ENCODE data around the gene LIN28A. TPM values are rescaled to one million over a fixed set of nuclear protein-coding genes. Genes with fewer than 3 reads are reported as not detected.

LIN28A gene, protein sequence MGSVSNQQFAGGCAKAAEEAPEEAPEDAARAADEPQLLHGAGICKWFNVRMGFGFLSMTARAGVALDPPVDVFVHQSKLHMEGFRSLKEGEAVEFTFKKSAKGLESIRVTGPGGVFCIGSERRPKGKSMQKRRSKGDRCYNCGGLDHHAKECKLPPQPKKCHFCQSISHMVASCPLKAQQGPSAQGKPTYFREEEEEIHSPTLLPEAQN
- not detected in 5 replicates for total RNA-seq (2022; extraction: Qiagen RNA extraction; ENCODE audit: low read depth)

DNA sequence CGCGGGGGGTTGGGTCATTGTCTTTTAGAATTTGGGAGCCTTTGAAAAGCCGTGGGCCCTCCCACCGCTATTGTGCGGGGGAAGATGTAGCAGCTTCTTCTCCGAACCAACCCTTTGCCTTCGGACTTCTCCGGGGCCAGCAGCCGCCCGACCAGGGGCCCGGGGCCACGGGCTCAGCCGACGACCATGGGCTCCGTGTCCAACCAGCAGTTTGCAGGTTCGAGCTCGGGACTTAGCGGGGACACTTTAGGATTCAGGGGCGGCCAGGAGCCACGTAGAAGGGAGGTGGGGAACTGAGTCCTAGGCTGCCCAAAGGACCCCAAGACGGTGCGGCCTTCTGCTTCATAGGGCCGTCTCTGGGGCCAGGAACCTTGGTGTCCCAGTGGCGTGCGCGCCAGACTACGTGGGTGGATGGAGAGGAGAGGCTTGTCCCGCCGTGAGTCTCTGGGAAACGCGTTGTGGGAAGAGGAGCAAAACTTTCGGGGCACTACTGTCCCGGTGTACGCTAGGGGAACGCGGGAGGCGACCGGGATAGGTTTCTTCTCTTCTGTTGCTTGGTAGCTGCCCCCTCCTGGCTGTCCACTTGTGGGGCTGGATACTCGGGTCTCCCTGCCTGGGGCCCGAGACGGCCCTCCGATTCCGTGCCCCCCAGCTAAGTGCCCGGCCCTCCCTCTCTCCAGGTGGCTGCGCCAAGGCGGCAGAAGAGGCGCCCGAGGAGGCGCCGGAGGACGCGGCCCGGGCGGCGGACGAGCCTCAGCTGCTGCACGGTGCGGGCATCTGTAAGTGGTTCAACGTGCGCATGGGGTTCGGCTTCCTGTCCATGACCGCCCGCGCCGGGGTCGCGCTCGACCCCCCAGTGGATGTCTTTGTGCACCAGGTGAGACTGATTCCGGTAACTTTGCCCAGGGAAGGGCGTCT, at the start of gene LIN28A:
LIN28A (plus strand) TSS at position 112 of the 918 bp plus-strand sequence; CDS start at position 187, 75 bp downstream.

DNA sequence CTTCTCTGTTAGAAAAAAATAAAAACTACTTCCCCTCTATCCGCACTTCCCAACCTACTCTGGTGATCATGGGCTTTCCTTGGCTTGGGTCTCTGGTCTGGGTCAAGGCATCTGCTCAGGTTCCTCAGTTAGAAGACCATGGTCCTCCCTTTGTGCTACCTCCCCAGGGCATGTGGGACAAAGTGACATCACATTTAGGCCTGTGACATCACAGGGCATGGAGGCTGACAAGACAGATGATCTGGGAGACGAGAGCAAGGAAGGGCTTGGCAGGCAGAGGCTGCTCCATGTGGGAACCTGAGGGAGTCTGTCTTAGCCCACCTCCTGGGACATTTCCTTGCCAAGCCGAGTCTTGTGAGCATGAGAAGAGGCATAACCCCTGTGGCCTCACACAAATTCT, 38.0 kb upstream of the LIN28A start, which contains the start of gene ZNF683:
ZNF683 (minus strand) TSS at position 140 of the 400 bp plus-strand sequence. CDS start 4,179 bp downstream, outside the sequence.

DNA sequence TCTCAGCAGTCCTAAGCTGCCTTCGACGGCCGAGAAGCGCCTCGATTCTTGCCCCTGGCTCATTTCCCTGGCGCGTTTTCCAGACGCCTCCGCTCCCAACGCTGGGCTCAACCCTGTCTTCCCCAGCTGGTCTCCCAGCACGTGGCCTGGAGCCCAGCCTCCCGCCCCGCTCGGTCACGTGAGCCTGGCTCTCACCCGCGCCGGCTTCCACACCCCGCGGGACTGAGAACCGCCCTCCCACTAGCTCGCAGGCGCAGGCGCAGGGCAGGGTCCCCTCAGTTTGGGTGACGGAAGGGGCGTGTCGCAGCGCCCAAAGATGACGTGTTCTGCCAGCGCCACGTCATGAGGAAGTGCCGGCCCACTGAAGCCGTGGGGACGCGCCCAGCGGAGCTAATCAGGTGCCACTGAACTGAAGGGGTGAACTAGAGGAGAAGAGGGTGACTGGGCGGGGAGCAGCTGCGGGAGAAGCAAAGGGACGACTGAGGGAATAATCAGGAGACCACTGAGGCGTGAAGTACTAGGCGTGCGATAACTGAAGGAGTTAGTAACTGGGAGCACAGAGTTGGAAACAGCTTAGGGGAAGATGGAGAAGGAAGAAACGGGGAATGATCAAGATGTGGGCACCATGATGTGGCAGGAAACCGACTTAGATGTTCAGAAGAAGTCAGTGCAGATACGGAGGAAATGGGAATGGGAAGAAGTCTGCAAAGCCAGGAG, 21.5 kb downstream of the LIN28A start, which contains the start of gene DHDDS:
DHDDS (plus strand) TSS at position 343 of the 717 bp plus-strand sequence. CDS start 625 bp downstream, outside the sequence.

DNA sequence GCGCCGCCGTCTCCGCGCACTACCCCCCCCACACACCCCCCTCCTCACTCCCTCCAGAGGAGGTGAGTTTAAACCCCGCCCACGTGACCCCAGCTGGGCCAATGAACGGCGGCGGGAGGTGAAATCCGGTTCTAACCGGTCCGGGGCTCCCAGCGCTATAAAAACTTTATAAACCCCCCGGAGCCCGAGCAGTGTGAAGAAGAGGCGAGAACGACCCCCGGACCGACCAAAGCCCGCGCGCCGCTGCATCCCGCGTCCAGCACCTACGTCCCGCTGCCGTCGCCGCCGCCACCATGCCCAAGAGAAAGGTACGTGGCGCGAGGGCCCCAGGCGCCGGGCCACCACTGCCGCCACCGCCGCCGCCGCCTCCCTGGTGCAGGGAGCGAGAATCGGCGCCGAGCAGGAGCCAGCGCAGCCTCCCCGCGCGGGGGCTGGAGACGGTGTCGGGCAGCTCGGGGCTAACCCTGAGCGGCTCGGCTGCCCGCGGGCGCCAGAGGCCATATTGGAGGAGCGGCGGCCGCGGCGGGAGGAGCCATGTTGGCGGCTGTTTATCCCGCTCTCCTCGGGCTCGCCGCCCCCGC, 61.8 kb downstream of the LIN28A start, which contains the start of gene HMGN2:
HMGN2 (plus strand) TSS at position 121 of the 581 bp plus-strand sequence; CDS start at position 294, 173 bp downstream.

Other genes starting within 250 kb of the LIN28A start
- gene C1orf232, start 241.9 kb upstream of the LIN28A start, total RNA-seq (2022; extraction: Qiagen RNA extraction; ENCODE audit: low read depth): not detected in 5 replicates
- 43.9 to 63.0 TPM (median 59.9 TPM) in 5 replicates for gene ZNF593, start 240.9 kb upstream of the LIN28A start, total RNA-seq (2022; extraction: Qiagen RNA extraction; ENCODE audit: low read depth)
- gene ZNF593OS, start 239.0 kb upstream of the LIN28A start, total RNA-seq (2022; extraction: Qiagen RNA extraction; ENCODE audit: low read depth): not detected in 5 replicates
- 0.13 to 0.58 TPM (median 0.39 TPM) in 5 replicates for gene CNKSR1, start 233.3 kb upstream of the LIN28A start, total RNA-seq (2022; extraction: Qiagen RNA extraction; ENCODE audit: low read depth)
- gene CATSPER4, start 220.2 kb upstream of the LIN28A start, total RNA-seq (2022; extraction: Qiagen RNA extraction; ENCODE audit: low read depth): not detected in 5 replicates
- gene CEP85, start 176.6 kb upstream of the LIN28A start, total RNA-seq (2022; extraction: Qiagen RNA extraction; ENCODE audit: low read depth): 10.8 to 13.9 TPM (median 12.3 TPM) in 5 replicates
- gene SH3BGRL3, start 130.7 kb upstream of the LIN28A start, total RNA-seq (2022; extraction: Qiagen RNA extraction; ENCODE audit: low read depth): 121 to 161 TPM (median 145 TPM) in 5 replicates
- 7.0 to 17.5 TPM (median 15.1 TPM) in 5 replicates for gene UBXN11, start 104.2 kb upstream of the LIN28A start, total RNA-seq (2022; extraction: Qiagen RNA extraction; ENCODE audit: low read depth)
- gene CD52, start 92.9 kb upstream of the LIN28A start, total RNA-seq (2022; extraction: Qiagen RNA extraction; ENCODE audit: low read depth): not detected in 5 replicates
- gene CRYBG2, start 56.7 kb upstream of the LIN28A start, total RNA-seq (2022; extraction: Qiagen RNA extraction; ENCODE audit: low read depth): 0.90 to 2.6 TPM (median 1.3 TPM) in 5 replicates
- not detected in 5 replicates for gene ZNF683, start 38.1 kb upstream of the LIN28A start, total RNA-seq (2022; extraction: Qiagen RNA extraction; ENCODE audit: low read depth)
- 23.5 to 27.4 TPM (median 23.6 TPM) in 5 replicates for gene DHDDS, start 21.5 kb downstream of the LIN28A start, total RNA-seq (2022; extraction: Qiagen RNA extraction; ENCODE audit: low read depth)
- gene HMGN2, start 61.6 kb downstream of the LIN28A start, total RNA-seq (2022; extraction: Qiagen RNA extraction; ENCODE audit: low read depth): 315 to 439 TPM (median 348 TPM) in 5 replicates
- gene RPS6KA1, start 118.9 kb downstream of the LIN28A start, total RNA-seq (2022; extraction: Qiagen RNA extraction; ENCODE audit: low read depth): 14.8 to 17.9 TPM (median 16.5 TPM) in 5 replicates